Natural killer cell (primary cell): ENCODE data around the gene TSPAN17. TPM values are rescaled to one million over a fixed set of nuclear protein-coding genes. Genes with fewer than 3 reads are reported as not detected.

Experiments
- ATAC-seq, 3 donors: fragments of 150-1000 bp in 2 of 3; fragments of 200-7000 bp in 1 of 3; cut with Tn5 transposase; 1 replicate in 1 of 3; 2 replicates in 2 of 3; pipeline ENCODE4 v1.10.0; 2021; ENCODE audit warnings: mild to moderate bottlenecking in 2 of 3, moderate library complexity in 2 of 3
- DNase-seq, 2 donors: peaks; one replicate each; pipeline versions ENCODE4 v3.0.0 to v3.0.0-alpha.2; 2013 to 2021; ENCODE audit warnings: mixed read lengths in 1 of 2
- H3K27ac ChIP-seq: one replicate; pipeline ENCODE4 v1.5.1; 2013; ENCODE audit warnings: mild to moderate bottlenecking, low read length
- H3K27me3 ChIP-seq: one replicate; pipeline ENCODE4 v1.6.1; 2013; ENCODE audit warnings: low read length; ENCODE audit not compliant: control insufficient read depth, insufficient read depth
- H3K36me3 ChIP-seq: one replicate; pipeline ENCODE4 v1.6.1; 2013; ENCODE audit warnings: low read length; ENCODE audit not compliant: control insufficient read depth, insufficient read depth
- H3K4me1 ChIP-seq: one replicate; pipeline ENCODE4 v1.6.1; 2013; ENCODE audit warnings: low read length; ENCODE audit not compliant: control insufficient read depth, insufficient read depth
- H3K4me3 ChIP-seq: one replicate; pipeline ENCODE4 v1.5.1; 2013; ENCODE audit warnings: low read length
- H3K9me3 ChIP-seq: one replicate; pipeline ENCODE4 v1.6.1; 2013; ENCODE audit warnings: low read length; ENCODE audit not compliant: control insufficient read depth, insufficient read depth
- H3K27ac Mint-ChIP-seq, 2 donors: one replicate each; pipeline ENCODE4 v1.8.0; 2022; ENCODE audit warnings: mild to moderate bottlenecking in 2 of 2, mixed read lengths in 2 of 2, moderate library complexity in 1 of 2
- H3K27me3 Mint-ChIP-seq, 2 donors: one replicate each; pipeline ENCODE4 v1.8.0; 2022; ENCODE audit warnings: low read depth in 2 of 2, mixed read lengths in 2 of 2
- H3K36me3 Mint-ChIP-seq: one replicate; pipeline ENCODE4 v1.8.0; 2022; ENCODE audit warnings: mixed read lengths
- H3K4me1 Mint-ChIP-seq, 2 donors: one replicate each; pipeline ENCODE4 v1.8.0; 2022; ENCODE audit warnings: mixed read lengths in 2 of 2
- H3K4me3 Mint-ChIP-seq: one replicate; pipeline ENCODE4 v1.8.0; 2022; ENCODE audit warnings: mild to moderate bottlenecking, moderate library complexity, mixed read lengths
- H3K9me3 Mint-ChIP-seq, 2 donors: one replicate each; pipeline ENCODE4 v1.8.0; 2022; ENCODE audit warnings: mixed read lengths in 2 of 2
- WGBS: methylation state at CpG from one replicate; pipeline ENCODE4 v1.1.7; 2013; ENCODE audit warnings: missing lambda C conversion rate; ENCODE audit not compliant: insufficient coverage; 5-methylcytosine and 5-hydroxymethylcytosine counted together
- intact Hi-C: fragments of 100-400 bp; cut with micrococcal nuclease; formaldehyde crosslinking; loops from one replicate; pipeline ENCODE4 v1.14.2; 2022
- total RNA-seq, 4 donors: library from RNA; stranded (reverse); fragments of 120-200 nt in 1 of 4; gene quantifications; one replicate each; pipeline versions ENCODE4 v1.2.3 to v1.2.4, GENCODE V29; 2013 to 2022
- TF ChIP-seq, protein P1 (sequence below): fragments of 200-600 bp; IDR thresholded peaks from one replicate; pipeline ENCODE4 v1.8.0; 2022; ENCODE audit warnings: antibody characterized with exemption

Gene TSPAN17
- total RNA-seq, 3 donors from 2014 or later (not counting 1 experiment from before 2014, with no cell fraction given), result 24.1 to 29.4 (median 24.6) TPM

DNA sequence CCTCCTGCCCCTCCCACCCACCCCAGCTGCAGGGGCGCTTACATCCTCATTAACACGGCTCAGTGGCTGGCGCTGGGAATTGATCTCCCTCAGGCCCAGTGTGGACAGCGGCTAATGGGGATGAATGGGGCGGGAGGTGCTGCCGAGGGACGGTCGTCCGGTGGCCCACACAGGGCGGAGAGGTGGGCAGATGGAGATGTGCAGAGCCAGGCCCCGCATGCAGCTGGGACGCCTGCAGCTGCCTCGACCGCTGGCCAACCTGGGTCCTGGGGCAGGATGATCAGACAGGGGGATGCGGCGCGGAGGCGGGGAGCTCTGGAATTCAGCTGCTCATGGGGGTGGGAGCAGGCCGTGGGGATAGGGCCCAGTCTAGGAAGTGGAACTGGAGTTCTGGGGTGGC lies 17.6 kb downstream of the TSPAN17 start:
- Mint-ChIP-seq H3K27ac (no peak overlapping the region), H3K4me1 (peaks cover 0 to 13% of the 10 kb centered on the region in 2 donors), H3K27me3 (peaks cover 24 to 31% of the 10 kb centered on the region in 2 donors), H3K4me3 (no peak overlapping the region), H3K36me3 (no peaks in the 10 kb centered on the region), H3K9me3 (no peaks in the 10 kb centered on the region)
- ATAC-seq, result no peak
- peaks cover 8% of the 10 kb centered on the region for H3K27me3 ChIP-seq
- no peaks in the 10 kb centered on the region for H3K36me3 ChIP-seq
- H3K4me1 ChIP-seq, result peaks cover 10% of the 10 kb centered on the region
- H3K27ac ChIP-seq, result no peak overlapping the region
- H3K9me3 ChIP-seq, result no peaks in the 10 kb centered on the region
- WGBS, result 44% methylated on average over 18 of the region's 19 CpGs
- DNase-seq, result no peak
- intact Hi-C loops, result loop anchor here (5.0 kb wide), 1 partner anchor 152 kb away; no protein-coding TSS in a partner anchor
- TF ChIP-seq, protein P1, sequence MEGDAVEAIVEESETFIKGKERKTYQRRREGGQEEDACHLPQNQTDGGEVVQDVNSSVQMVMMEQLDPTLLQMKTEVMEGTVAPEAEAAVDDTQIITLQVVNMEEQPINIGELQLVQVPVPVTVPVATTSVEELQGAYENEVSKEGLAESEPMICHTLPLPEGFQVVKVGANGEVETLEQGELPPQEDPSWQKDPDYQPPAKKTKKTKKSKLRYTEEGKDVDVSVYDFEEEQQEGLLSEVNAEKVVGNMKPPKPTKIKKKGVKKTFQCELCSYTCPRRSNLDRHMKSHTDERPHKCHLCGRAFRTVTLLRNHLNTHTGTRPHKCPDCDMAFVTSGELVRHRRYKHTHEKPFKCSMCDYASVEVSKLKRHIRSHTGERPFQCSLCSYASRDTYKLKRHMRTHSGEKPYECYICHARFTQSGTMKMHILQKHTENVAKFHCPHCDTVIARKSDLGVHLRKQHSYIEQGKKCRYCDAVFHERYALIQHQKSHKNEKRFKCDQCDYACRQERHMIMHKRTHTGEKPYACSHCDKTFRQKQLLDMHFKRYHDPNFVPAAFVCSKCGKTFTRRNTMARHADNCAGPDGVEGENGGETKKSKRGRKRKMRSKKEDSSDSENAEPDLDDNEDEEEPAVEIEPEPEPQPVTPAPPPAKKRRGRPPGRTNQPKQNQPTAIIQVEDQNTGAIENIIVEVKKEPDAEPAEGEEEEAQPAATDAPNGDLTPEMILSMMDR, result no peak
- no peak overlapping the region for H3K4me3 ChIP-seq

DNA sequence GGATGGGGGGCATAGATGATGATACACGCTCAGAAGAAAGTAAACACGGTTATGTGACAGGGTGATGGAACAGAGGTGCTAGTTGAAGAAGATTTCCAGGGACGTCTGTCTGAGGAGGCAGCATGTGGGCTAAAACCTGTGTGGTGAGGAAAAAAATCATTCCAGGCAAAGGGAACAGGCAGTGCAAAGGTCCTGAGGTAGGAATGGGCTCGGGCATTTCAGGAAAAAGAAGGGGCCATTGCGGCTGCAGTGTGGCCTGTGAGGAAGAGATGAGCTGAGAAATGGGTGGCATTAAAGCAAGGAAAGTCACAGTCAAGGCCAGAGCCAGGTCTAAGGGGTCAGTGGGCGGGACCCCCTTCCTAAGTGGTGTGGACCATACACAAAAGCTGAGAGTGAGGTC lies 18.2 kb downstream of the TSPAN17 start:
- peaks cover 0 to 7% of the 10 kb centered on the region in 2 donors for H3K4me1 Mint-ChIP-seq
- H3K4me3 ChIP-seq, result no peak overlapping the region
- intact Hi-C loops, result no loop called here

DNA sequence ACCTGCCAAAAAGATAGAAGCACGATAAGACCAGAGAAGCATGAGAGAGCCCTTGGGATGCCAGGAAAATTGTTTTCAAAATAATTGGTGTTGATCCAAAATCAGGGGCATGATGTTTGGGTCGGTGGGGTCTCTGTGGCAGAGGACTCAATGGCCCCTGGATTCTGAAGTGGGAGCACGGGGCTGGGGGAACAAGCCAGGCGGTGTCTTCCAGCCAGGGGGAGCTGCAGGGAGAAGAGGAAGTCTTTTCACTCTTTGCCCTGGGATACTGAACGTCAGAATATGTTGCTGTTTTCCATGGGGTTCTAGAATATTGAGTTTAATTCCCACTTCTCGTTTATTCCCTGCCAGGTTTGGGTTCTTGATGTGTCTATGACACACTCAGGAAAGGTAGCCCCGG lies 20.4 kb downstream of the TSPAN17 start:
- no peaks in the 10 kb centered on the region for H3K4me1 Mint-ChIP-seq
- peaks cover 39 to 41% of the 10 kb centered on the region in 2 donors for H3K27me3 Mint-ChIP-seq
- TF ChIP-seq, protein P1, result no peak
- no peak for DNase-seq
- 60% methylated on average over 7 of the region's 7 CpGs for WGBS
- intact Hi-C loops, result no loop called here
- Histone ChIP-seq H3K27ac (no peak overlapping the region), H3K36me3 (no peaks in the 10 kb centered on the region), H3K9me3 (no peaks in the 10 kb centered on the region), H3K27me3 (peaks cover 21% of the 10 kb centered on the region), H3K4me1 (no peaks in the 10 kb centered on the region), H3K4me3 (no peak overlapping the region)
- no peaks in the 10 kb centered on the region for H3K9me3 Mint-ChIP-seq
- no peak overlapping the region for H3K27ac Mint-ChIP-seq
- H3K36me3 Mint-ChIP-seq, result no peaks in the 10 kb centered on the region
- ATAC-seq, result no peak
- no peak overlapping the region for H3K4me3 Mint-ChIP-seq

More for the DNA sequence above, 18.2 kb downstream of the TSPAN17 start:
- TF ChIP-seq, protein P1, result no peak
- Mint-ChIP-seq H3K4me3 (no peak overlapping the region), H3K9me3 (no peaks in the 10 kb centered on the region), H3K27ac (no peak overlapping the region), H3K27me3 (peaks cover 26 to 32% of the 10 kb centered on the region in 2 donors), H3K36me3 (no peaks in the 10 kb centered on the region)
- Histone ChIP-seq H3K27ac (no peak overlapping the region), H3K9me3 (no peaks in the 10 kb centered on the region), H3K27me3 (peaks cover 11% of the 10 kb centered on the region), H3K36me3 (no peaks in the 10 kb centered on the region), H3K4me1 (peaks cover 7% of the 10 kb centered on the region)
- DNase-seq (no peak), ATAC-seq (no peak)
- 81% methylated on average over 6 of the region's 6 CpGs for WGBS

DNA sequence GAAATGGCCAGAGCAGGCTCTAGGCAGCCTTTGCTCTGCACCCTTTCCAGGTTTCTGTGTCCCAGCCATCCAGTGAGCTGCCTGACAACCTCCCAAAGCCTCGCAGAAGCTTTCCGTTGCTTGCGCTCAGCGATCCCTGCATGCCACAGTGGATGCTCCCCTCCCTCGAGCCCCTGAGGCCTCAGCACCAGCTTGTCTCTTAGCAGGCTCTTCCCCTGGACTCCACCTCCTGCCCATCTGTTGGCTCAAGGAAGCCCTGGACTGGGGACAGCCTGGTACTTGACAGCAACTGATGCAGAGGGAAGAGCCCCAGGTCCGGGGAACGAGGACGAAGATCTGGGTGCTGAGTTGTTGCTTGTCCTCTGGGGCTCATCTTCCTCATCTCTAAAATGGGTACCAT lies 23.2 kb downstream of the TSPAN17 start:
- 76% methylated on average over 8 of the region's 8 CpGs for WGBS
- H3K4me1 ChIP-seq, result peaks cover 16% of the 10 kb centered on the region
- H3K27ac Mint-ChIP-seq, result no peak overlapping the region

More for the DNA sequence above, 23.2 kb downstream of the TSPAN17 start:
- H3K4me1 Mint-ChIP-seq, result peaks cover 14 to 17% of the 10 kb centered on the region in 2 donors
- ATAC-seq (no peak), DNase-seq (no peak)
- H3K4me3 Mint-ChIP-seq, result no peak overlapping the region
- H3K9me3 Mint-ChIP-seq, result no peaks in the 10 kb centered on the region
- peaks cover 27% of the 10 kb centered on the region in 2 donors for H3K27me3 Mint-ChIP-seq
- intact Hi-C loops, result no loop called here
- Histone ChIP-seq H3K9me3 (no peaks in the 10 kb centered on the region), H3K27me3 (peaks cover 21% of the 10 kb centered on the region), H3K27ac (no peak overlapping the region), H3K4me3 (no peak overlapping the region), H3K36me3 (no peaks in the 10 kb centered on the region)
- TF ChIP-seq, protein P1, result no peak
- H3K36me3 Mint-ChIP-seq, result no peaks in the 10 kb centered on the region
